ENCODE results near the gene EFL1. TPM values are rescaled to one million over a fixed set of nuclear protein-coding genes. Genes with fewer than 3 reads are reported as not detected.

Gene EFL1
- total RNA-seq, 4 donors from 2014 or later: 12.9 to 25.1 (median 15.2) TPM

DNA sequence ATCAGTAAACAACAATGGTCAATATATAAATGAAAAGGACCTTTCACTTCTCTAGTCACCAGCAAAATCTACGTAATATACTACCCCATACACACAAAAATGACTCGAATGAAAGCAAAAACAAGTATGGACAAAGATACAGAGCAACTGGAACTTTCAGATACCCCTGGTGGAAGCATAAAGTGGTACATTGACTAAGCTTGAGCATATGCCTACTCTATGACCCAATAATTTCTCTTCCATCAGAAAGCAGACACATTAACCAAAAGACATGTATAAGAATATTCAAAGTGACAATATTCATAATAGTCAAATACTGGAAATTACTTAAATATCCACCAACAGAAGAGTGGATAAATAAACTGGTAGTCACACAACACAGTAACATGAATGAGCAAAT lies 86.0 kb downstream of the EFL1 start:
- no peak for ATAC-seq
- in situ Hi-C loops (cut with MboI; ENCODE audit: low sequenced_read_pairs in 4 of 4) (no loop called here), intact Hi-C loops (cut with DNase I; ENCODE audit: low total_unique reads) (no loop called here)
- no peaks in the 10 kb centered on the region for H3K36me3 ChIP-seq
- H3K27ac ChIP-seq: no peak overlapping the region
- H3K4me3 ChIP-seq: no peak overlapping the region
- H3K4me1 ChIP-seq: peaks cover 2 to 5% of the 10 kb centered on the region in 2 donors
- no peaks in the 10 kb centered on the region for H3K27me3 ChIP-seq
- H3K9me3 ChIP-seq: no peaks in the 10 kb centered on the region
- TF ChIP-seq POLR2A (IDR thresholded peaks at IDR 0.05): no peak
- TF ChIP-seq, protein P1, sequence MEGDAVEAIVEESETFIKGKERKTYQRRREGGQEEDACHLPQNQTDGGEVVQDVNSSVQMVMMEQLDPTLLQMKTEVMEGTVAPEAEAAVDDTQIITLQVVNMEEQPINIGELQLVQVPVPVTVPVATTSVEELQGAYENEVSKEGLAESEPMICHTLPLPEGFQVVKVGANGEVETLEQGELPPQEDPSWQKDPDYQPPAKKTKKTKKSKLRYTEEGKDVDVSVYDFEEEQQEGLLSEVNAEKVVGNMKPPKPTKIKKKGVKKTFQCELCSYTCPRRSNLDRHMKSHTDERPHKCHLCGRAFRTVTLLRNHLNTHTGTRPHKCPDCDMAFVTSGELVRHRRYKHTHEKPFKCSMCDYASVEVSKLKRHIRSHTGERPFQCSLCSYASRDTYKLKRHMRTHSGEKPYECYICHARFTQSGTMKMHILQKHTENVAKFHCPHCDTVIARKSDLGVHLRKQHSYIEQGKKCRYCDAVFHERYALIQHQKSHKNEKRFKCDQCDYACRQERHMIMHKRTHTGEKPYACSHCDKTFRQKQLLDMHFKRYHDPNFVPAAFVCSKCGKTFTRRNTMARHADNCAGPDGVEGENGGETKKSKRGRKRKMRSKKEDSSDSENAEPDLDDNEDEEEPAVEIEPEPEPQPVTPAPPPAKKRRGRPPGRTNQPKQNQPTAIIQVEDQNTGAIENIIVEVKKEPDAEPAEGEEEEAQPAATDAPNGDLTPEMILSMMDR (IDR thresholded peaks at IDR 0.05 in 4 of 5, conservative IDR thresholded peaks at IDR 0.05 in 1 of 5): no peak
- DNase-seq: no peak

DNA sequence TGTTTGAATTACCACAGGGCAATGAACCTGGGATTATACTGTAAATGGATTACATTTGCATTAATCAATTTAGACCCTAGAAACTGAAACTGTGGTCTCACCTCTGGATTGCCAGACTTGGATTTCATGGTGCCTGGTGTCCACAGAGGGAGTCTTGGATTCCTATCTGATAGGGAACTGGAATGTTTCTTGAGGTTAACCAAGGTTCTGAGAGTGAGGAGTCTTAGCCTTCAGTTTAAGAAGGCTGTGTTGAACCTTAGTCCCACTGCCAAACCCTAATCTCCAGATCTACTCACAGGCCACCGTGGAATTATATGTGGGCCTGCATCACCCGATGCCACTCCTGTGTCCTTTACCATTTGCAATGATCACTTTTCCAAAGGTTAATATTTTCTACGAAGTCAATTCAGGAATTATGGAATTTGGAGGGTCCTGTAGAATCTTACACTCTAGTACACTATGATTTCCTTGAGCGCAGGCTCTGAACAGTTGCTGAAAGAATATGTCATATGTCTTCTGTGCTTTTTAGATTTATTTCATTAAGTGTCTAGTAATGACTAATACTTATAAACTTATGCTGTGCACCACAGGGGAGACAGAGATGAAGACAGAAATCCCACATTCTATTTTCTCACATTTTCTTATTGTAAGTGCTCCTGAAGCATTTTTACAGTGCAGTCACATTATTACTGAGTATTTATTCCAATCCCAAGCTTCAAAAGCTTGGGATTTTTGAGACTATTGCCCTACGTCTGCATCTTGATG lies 87.9 kb downstream of the EFL1 start:
- in situ Hi-C loops (cut with MboI; ENCODE audit: low sequenced_read_pairs in 4 of 4) (no loop called here), intact Hi-C loops (cut with DNase I; ENCODE audit: low total_unique reads) (no loop called here)
- ATAC-seq (no peak), DNase-seq (no peak)
- no peak overlapping the region for H3K27ac ChIP-seq
- no peaks in the 10 kb centered on the region for H3K27me3 ChIP-seq
- H3K4me1 ChIP-seq: peaks cover 12% of the 10 kb centered on the region in 2 donors
- TF ChIP-seq POLR2A (IDR thresholded peaks at IDR 0.05): no peak
- TF ChIP-seq, protein P1 (IDR thresholded peaks at IDR 0.05 in 4 of 5, conservative IDR thresholded peaks at IDR 0.05 in 1 of 5): no peak
- no peaks in the 10 kb centered on the region for H3K36me3 ChIP-seq
- no peak overlapping the region for H3K4me3 ChIP-seq
- H3K9me3 ChIP-seq: no peaks in the 10 kb centered on the region

DNA sequence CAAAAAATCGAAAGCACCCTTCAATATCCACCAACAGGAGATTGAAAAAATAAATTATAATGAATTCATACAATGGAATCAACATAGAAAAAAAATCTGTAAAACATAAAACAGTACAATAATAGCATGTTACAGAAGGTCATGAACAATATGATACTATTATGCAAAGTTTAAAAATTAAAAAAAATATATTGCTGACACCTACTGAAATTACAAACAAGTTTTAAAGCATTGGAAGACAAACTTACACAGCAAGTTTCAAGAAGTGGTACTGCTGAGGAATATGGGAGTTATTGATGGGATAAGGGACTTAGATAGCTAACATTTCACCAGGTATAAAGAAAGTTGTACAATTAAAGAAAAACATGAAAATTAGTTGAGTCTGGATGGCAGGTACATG lies 89.4 kb downstream of the EFL1 start:
- Histone ChIP-seq H3K36me3 (no peaks in the 10 kb centered on the region), H3K4me1 (peaks cover 12% of the 10 kb centered on the region in 2 donors), H3K4me3 (no peak overlapping the region), H3K27ac (no peak overlapping the region), H3K27me3 (no peaks in the 10 kb centered on the region), H3K9me3 (no peaks in the 10 kb centered on the region)
- intact Hi-C loops (cut with DNase I; ENCODE audit: low total_unique reads): no loop called here
- DNase-seq (no peak), ATAC-seq (no peak)
- in situ Hi-C loops (cut with MboI; ENCODE audit: low sequenced_read_pairs in 4 of 4): no loop called here
- TF ChIP-seq, protein P1 (IDR thresholded peaks at IDR 0.05 in 4 of 5, conservative IDR thresholded peaks at IDR 0.05 in 1 of 5): no peak
- no peak for TF ChIP-seq POLR2A (IDR thresholded peaks at IDR 0.05)

DNA sequence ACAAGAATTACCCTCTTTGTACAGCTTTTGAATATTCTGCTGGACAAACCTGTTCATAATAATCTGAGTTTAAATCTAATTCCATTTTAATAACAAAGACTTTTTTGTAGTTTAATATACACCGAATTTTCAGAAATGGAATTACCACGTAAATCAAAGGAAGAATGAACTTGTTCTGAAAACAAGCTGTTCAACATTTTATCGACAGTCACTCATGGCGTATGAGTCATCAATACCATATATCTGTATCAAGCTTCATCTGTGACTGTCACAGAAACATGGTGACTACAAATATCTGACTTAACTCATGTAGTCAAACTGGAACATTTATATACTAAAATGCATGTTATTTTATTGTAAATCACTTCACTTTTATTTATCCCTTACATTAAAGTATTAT lies 90.0 kb downstream of the EFL1 start:
- no peaks in the 10 kb centered on the region for H3K36me3 ChIP-seq
- H3K4me1 ChIP-seq: peaks cover 12% of the 10 kb centered on the region in 2 donors
- DNase-seq: no peak
- no peak overlapping the region for H3K27ac ChIP-seq
- in situ Hi-C loops (cut with MboI; ENCODE audit: low sequenced_read_pairs in 4 of 4) (no loop called here), intact Hi-C loops (cut with DNase I; ENCODE audit: low total_unique reads) (no loop called here)
- no peaks in the 10 kb centered on the region for H3K27me3 ChIP-seq
- no peak overlapping the region for H3K4me3 ChIP-seq
- no peaks in the 10 kb centered on the region for H3K9me3 ChIP-seq
- no peak for ATAC-seq
- TF ChIP-seq POLR2A (IDR thresholded peaks at IDR 0.05): no peak
- TF ChIP-seq, protein P1 (IDR thresholded peaks at IDR 0.05 in 4 of 5, conservative IDR thresholded peaks at IDR 0.05 in 1 of 5): no peak

Data from gastrocnemius medialis (tissue), 4 donors.